MM.1S (cell line): ENCODE data around the gene KCNG3.

Source experiments
- DNase-seq: peaks from one replicate; pipeline ENCODE4 v3.0.0-alpha.2; 2015
- H2AFZ ChIP-seq: fragments of 300-600 bp; sonication (generic); 2 replicates; pipeline ENCODE4 v1.6.0; 2016; ENCODE audit warnings: antibody characterized with exemption, low read length
- H3F3A ChIP-seq: fragments of 300-600 bp; sonication (generic); 2 replicates; pipeline ENCODE4 v1.6.1; 2016; ENCODE audit warnings: mild to moderate bottlenecking, antibody characterized with exemption, low read length, moderate library complexity, mixed read lengths; ENCODE audit not compliant: insufficient read depth
- H3K27ac ChIP-seq: fragments of 300-600 bp; sonication (generic); 2 replicates; pipeline ENCODE4 v1.5.1; 2016; ENCODE audit warnings: mild to moderate bottlenecking, low read length
- H3K27me3 ChIP-seq: fragments of 300-600 bp; sonication (generic); replicated peaks from 2 replicates; pipeline ENCODE4 v1.6.0; 2016; ENCODE audit warnings: low read length; ENCODE audit not compliant: insufficient read depth
- H3K36me3 ChIP-seq: fragments of 300-600 bp; sonication (generic); replicated peaks from 2 replicates; pipeline ENCODE4 v1.6.1; 2016; ENCODE audit warnings: mild to moderate bottlenecking, low read length, mixed read lengths; ENCODE audit not compliant: insufficient read depth
- H3K4me1 ChIP-seq: fragments of 300-600 bp; sonication (generic); 2 replicates; pipeline ENCODE4 v1.6.1; 2016; ENCODE audit warnings: low read length, mixed read lengths
- H3K4me2 ChIP-seq: fragments of 300-600 bp; sonication (generic); 2 replicates; pipeline ENCODE4 v1.6.0; 2016; ENCODE audit warnings: low read depth, low read length
- H3K4me3 ChIP-seq: fragments of 300-600 bp; sonication (generic); 2 replicates; pipeline ENCODE4 v1.5.1; 2016; ENCODE audit warnings: low read length, mixed read lengths
- H3K79me2 ChIP-seq: fragments of 300-600 bp; sonication (generic); 2 replicates; pipeline ENCODE4 v1.6.1; 2016; ENCODE audit warnings: mixed run types, low read length, mixed read lengths
- H3K9ac ChIP-seq: fragments of 300-600 bp; sonication (generic); 2 replicates; pipeline ENCODE4 v1.6.1; 2016; ENCODE audit warnings: low read length, mixed read lengths
- H3K9me2 ChIP-seq: fragments of 300-600 bp; sonication (generic); replicated peaks from 2 replicates; pipeline ENCODE4 v1.6.1; 2016; ENCODE audit warnings: mild to moderate bottlenecking, low read length, mixed read lengths; ENCODE audit not compliant: insufficient read depth
- H3K9me3 ChIP-seq: fragments of 300-600 bp; sonication (generic); replicated peaks from 2 replicates; pipeline ENCODE4 v1.6.1; 2016; ENCODE audit warnings: mild to moderate bottlenecking, low read length, mixed read lengths; ENCODE audit not compliant: insufficient read depth
- H4K20me1 ChIP-seq: fragments of 300-600 bp; sonication (generic); 2 replicates; pipeline ENCODE4 v1.6.1; 2016; ENCODE audit warnings: mild to moderate bottlenecking, low read length, moderate library complexity, mixed read lengths; ENCODE audit not compliant: insufficient read depth
- EZH2 ChIP-seq: fragments of 300-600 bp; sonication (generic); optimal IDR thresholded peaks from 2 replicates; pipeline ENCODE3; 2017; ENCODE audit warnings: low read depth, mild to moderate bottlenecking, antibody characterized with exemption, low read length, mixed read lengths
- EZH2phosphoT487 ChIP-seq: fragments of 300-600 bp; sonication (generic); IDR thresholded peaks from 2 replicates; pipeline ENCODE4 v1.6.1; 2018; ENCODE audit warnings: antibody characterized with exemption, low read length
- TF ChIP-seq, protein P1 (sequence below): fragments of 300-600 bp; sonication (generic); IDR thresholded peaks from 2 replicates; pipeline ENCODE4 v1.5.1; 2016; ENCODE audit warnings: antibody characterized with exemption, low read length, mixed read lengths

KCNG3 gene

DNA sequence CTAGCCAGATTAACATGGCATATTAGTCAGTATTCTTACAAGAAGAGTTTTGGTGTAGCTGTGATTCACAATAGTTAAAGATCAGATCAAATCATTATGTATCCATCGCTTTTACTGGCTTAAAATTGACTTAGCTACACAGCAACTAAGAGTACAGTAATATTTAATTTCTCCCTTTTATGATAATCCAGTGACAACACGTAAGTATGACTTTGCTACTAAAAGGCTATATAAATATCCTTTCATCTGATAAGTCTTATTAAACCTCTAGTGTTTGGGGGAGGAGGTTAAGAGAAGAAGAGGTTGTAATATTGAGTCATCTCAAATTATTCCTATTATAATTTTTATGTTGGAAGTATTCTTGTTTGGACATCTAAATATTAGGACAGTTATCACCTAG is 51.0 kb downstream of the KCNG3 start:
- DNase-seq: no peak
- Histone ChIP-seq H3K27me3 (no peaks in the 10 kb centered on the region), H3K4me1 (no peaks in the 10 kb centered on the region), H2AFZ (no peak overlapping the region), H3K9me3 (no peaks in the 10 kb centered on the region), H3K79me2 (no peaks in the 10 kb centered on the region), H3K36me3 (no peaks in the 10 kb centered on the region), H3K27ac (no peak overlapping the region), H4K20me1 (no peaks in the 10 kb centered on the region), H3K9me2 (no peaks in the 10 kb centered on the region), H3K4me2 (no peak overlapping the region), H3K4me3 (no peak overlapping the region), H3F3A (no peaks in the 10 kb centered on the region), H3K9ac (no peak overlapping the region)
- TF ChIP-seq, protein P1, sequence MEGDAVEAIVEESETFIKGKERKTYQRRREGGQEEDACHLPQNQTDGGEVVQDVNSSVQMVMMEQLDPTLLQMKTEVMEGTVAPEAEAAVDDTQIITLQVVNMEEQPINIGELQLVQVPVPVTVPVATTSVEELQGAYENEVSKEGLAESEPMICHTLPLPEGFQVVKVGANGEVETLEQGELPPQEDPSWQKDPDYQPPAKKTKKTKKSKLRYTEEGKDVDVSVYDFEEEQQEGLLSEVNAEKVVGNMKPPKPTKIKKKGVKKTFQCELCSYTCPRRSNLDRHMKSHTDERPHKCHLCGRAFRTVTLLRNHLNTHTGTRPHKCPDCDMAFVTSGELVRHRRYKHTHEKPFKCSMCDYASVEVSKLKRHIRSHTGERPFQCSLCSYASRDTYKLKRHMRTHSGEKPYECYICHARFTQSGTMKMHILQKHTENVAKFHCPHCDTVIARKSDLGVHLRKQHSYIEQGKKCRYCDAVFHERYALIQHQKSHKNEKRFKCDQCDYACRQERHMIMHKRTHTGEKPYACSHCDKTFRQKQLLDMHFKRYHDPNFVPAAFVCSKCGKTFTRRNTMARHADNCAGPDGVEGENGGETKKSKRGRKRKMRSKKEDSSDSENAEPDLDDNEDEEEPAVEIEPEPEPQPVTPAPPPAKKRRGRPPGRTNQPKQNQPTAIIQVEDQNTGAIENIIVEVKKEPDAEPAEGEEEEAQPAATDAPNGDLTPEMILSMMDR: no peak
- TF ChIP-seq EZH2phosphoT487 (no peak), EZH2 (no peak)

DNA sequence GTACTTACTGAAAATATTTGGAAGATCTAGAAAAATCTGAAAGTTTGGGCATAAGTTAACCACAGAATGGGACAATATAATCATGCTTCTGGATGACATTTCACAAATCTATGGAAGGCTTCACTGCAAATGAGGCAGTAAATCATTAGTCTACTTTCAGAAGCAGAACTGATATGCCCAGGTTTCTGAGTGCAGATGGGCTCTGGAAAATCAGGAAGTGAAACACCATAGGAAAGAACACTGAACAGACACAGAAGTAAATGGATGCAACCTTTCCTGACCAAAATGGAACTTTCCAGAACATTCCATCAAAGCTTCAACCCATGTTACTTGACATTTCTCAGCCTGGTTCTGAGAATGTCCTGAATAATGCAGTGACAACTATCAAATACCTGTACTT is 55.1 kb downstream of the KCNG3 start:
- Histone ChIP-seq H3K9me3 (no peaks in the 10 kb centered on the region), H2AFZ (no peak overlapping the region), H4K20me1 (no peaks in the 10 kb centered on the region), H3K4me2 (no peak overlapping the region), H3K79me2 (no peaks in the 10 kb centered on the region), H3K9ac (no peak overlapping the region), H3K4me1 (no peaks in the 10 kb centered on the region), H3K9me2 (no peaks in the 10 kb centered on the region), H3F3A (no peaks in the 10 kb centered on the region), H3K27ac (no peak overlapping the region), H3K4me3 (no peak overlapping the region), H3K27me3 (no peaks in the 10 kb centered on the region), H3K36me3 (no peaks in the 10 kb centered on the region)
- no peak for DNase-seq
- TF ChIP-seq, protein P1: no peak

DNA sequence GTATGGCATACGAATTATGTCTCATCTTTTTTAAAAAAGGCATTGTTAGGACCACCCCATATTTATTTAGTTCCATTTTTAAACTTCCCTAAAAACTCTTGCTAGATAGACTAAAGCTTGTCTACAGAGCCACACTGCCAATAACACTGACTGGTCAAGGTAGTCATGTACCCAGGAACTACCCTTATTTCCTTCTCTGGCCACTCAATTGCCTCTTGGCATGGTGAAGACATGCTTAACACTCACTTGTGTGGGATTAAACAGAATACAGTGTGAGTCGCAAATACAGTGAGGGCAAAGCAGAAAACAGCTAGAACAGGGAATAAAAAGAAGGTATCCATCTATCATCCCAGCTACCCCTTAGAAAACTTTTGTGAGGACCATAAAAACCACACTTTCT is 57.4 kb downstream of the KCNG3 start:
- no peaks in the 10 kb centered on the region for H3K27me3 ChIP-seq
- no peak for DNase-seq
- H3K9ac ChIP-seq: no peak overlapping the region
- no peaks in the 10 kb centered on the region for H3K9me2 ChIP-seq
- H3K27ac ChIP-seq: no peak overlapping the region
- no peaks in the 10 kb centered on the region for H3K4me1 ChIP-seq
- H4K20me1 ChIP-seq: no peaks in the 10 kb centered on the region
- no peaks in the 10 kb centered on the region for H3F3A ChIP-seq
- no peaks in the 10 kb centered on the region for H3K79me2 ChIP-seq
- H3K36me3 ChIP-seq: no peaks in the 10 kb centered on the region
- H2AFZ ChIP-seq: no peak overlapping the region
- no peak overlapping the region for H3K4me3 ChIP-seq
- H3K4me2 ChIP-seq: no peak overlapping the region
- TF ChIP-seq EZH2 (no peak), EZH2phosphoT487 (no peak)
- TF ChIP-seq, protein P1: no peak
- H3K9me3 ChIP-seq: no peaks in the 10 kb centered on the region
